GM18951 (cell line): Measurements from ENCODE around the gene C13orf46.
"Not testable (repeated sequence)": the region's sequence is repeated elsewhere in the genome, so short reads cannot be mapped to it uniquely, and the experiment has no call there.

Experiments used
- POLR2A ChIP-seq: IDR thresholded peaks from 4 replicates; pipeline ENCODE4 v1.6.1; 2011; ENCODE audit warnings: mild to moderate bottlenecking; ENCODE audit not compliant: insufficient read length, insufficient read depth; ENCODE audit errors: extremely low read depth
- in situ Hi-C: fragments of 300-500 bp; cut with MboI; formaldehyde crosslinking; loops from one replicate; pipeline ENCODE4 v1.12.0; 2022; ENCODE audit warnings: low sequenced_read_pairs, mixed read lengths, inconsistent platforms; ENCODE audit not compliant: unreplicated experiment

C13orf46 gene

GRCh38 chr13:113995051-113995601 is 21.2 kb upstream of the C13orf46 start:
- in situ Hi-C loops, result no loop called here
- no peak for TF ChIP-seq POLR2A

- in situ Hi-C loops, result no loop called here
- TF ChIP-seq POLR2A, result no peak
Observed at GRCh38 chr13:113992276-113993005, 18.6 kb upstream of the C13orf46 start.

- in situ Hi-C loops, result no loop called here
- TF ChIP-seq POLR2A, result no peak
Observed at GRCh38 chr13:113991676-113992179, 17.9 kb upstream of the C13orf46 start.

- TF ChIP-seq POLR2A, result no peak
- in situ Hi-C loops, result no loop called here
Observed at GRCh38 chr13:113991191-113991669, 17.4 kb upstream of the C13orf46 start.

- TF ChIP-seq POLR2A, result no peak
- in situ Hi-C loops, result no loop called here
Observed at GRCh38 chr13:113990321-113990837, 16.5 kb upstream of the C13orf46 start.

- no peak for TF ChIP-seq POLR2A
- in situ Hi-C loops, result no loop called here
Observed at GRCh38 chr13:113989585-113990300, 15.9 kb upstream of the C13orf46 start.

GRCh38 chr13:113988859-113989258 is 15.0 kb upstream of the C13orf46 start:
- in situ Hi-C loops, result not testable (repeated sequence)

- TF ChIP-seq POLR2A, result no peak
- in situ Hi-C loops, result no loop called here
Observed at GRCh38 chr13:113982296-113982661, 8.4 kb upstream of the C13orf46 start.

- in situ Hi-C loops, result no loop called here
- TF ChIP-seq POLR2A, result no peak
Observed at GRCh38 chr13:113981611-113982295, 7.9 kb upstream of the C13orf46 start.

- TF ChIP-seq POLR2A, result no peak
- in situ Hi-C loops, result no loop called here
Observed at GRCh38 chr13:113981194-113981605, 7.3 kb upstream of the C13orf46 start.

- no peak for TF ChIP-seq POLR2A
- in situ Hi-C loops, result no loop called here
Observed at GRCh38 chr13:113980489-113981064, 6.7 kb upstream of the C13orf46 start.

GRCh38 chr13:113979791-113980471 is 6.1 kb upstream of the C13orf46 start:
- no peak for TF ChIP-seq POLR2A

More at GRCh38 chr13:113979791-113980471, 6.1 kb upstream of the C13orf46 start:
- in situ Hi-C loops, result no loop called here
